Ovary (tissue), 9 donors: ENCODE measurements around the gene ARHGEF5. TPM values are rescaled to one million over a fixed set of nuclear protein-coding genes. Genes with fewer than 3 reads are reported as not detected.

ENCODE experiments used
- DNase-seq, 5 donors: peaks; one replicate each; pipeline ENCODE4 v3.0.0-alpha.2; 2019 to 2020
- H3K27ac ChIP-seq, 2 donors: fragments of 200-600 bp; one replicate each; pipeline versions ENCODE4 v1.5.1 to v1.8.0; 2019 to 2022
- H3K27me3 ChIP-seq: fragments of 200-600 bp; one replicate; pipeline ENCODE4 v1.8.0; 2022
- H3K36me3 ChIP-seq: fragments of 200-600 bp; sonication (generic); one replicate; pipeline ENCODE4 v1.5.1; 2019
- H3K4me1 ChIP-seq: one replicate; pipeline ENCODE4 v1.8.1; 2013; ENCODE audit warnings: mild to moderate bottlenecking, moderate library complexity; ENCODE audit not compliant: insufficient read depth
- H3K4me3 ChIP-seq: fragments of 200-600 bp; sonication (generic); one replicate; pipeline ENCODE4 v1.5.1; 2017
- H3K9me3 ChIP-seq, 2 donors: fragments of 200-600 bp in 1 of 2; sonication (generic) in 1 of 2; one replicate each; pipeline versions ENCODE4 v1.5.1 to v1.8.1; 2013 to 2019; ENCODE audit warnings: mild to moderate bottlenecking in 1 of 2, moderate library complexity in 1 of 2
- CTCF ChIP-seq, 3 donors: fragments of 450-650 bp in 2 of 3; fragments of 200-600 bp in 1 of 3; IDR thresholded peaks; one replicate each; pipeline versions ENCODE4 v1.5.1 to v1.8.0; 2016 to 2022; ENCODE audit warnings: antibody characterized with exemption in 3 of 3, mild to moderate bottlenecking in 1 of 3
- EP300 ChIP-seq: sonication (generic); formaldehyde crosslinking; IDR thresholded peaks from one replicate; pipeline ENCODE4 v1.6.1; 2017; ENCODE audit warnings: antibody characterized with exemption
- POLR2A ChIP-seq: fragments of 450-650 bp; IDR thresholded peaks from one replicate; pipeline ENCODE4 v1.6.1; 2017; ENCODE audit warnings: antibody characterized with exemption, mild to moderate bottlenecking, moderate library complexity
- WGBS, 3 donors: extraction: QIAGEN DNeasy Blood & Tissue Kit in 1 of 3; methylation state at CpG; one replicate each; pipeline versions ENCODE4 v1.1.5 to v1.1.7; 2013 to 2017; 5-methylcytosine and 5-hydroxymethylcytosine counted together
- intact Hi-C, 4 donors: fragments of 100-400 bp; cut with DNase I; formaldehyde crosslinking; loops; one replicate each; pipeline versions ENCODE4 v1.11.0 to v1.15.1; 2022 to 2023
- polyA plus RNA-seq, 2 donors: library from polyadenylated mRNA; stranded (reverse); fragments of 200-250 nt in 1 of 2; fragments of 350-450 nt in 1 of 2; fragmentation: Illumina TruSeq in 1 of 2; extraction: RNeasy Lipid Tissue Mini Kit (QIAGEN cat#74804) in 1 of 2; gene quantifications; one replicate each; pipeline ENCODE4 v1.2.3, GENCODE V29; 2013 to 2014
- total RNA-seq, 7 donors: library from RNA; depleted of rRNA in 2 of 7; stranded (reverse); fragments of >200 nt in 2 of 7; fragmentation: NEBNext Ultra II Directional in 3 of 7; extraction: Animal tissue kit (Norgen Biotek cat#: 25700) in 3 of 7; gene quantifications; one replicate each; pipeline versions ENCODE4 v1.1.0 to v1.2.4, GENCODE V29; 2016 to 2023
- donor health status: DM: no; HTN: no; CAD: no; lungs with moderate emphysema.
- donor health status: DM: no; HTN: no; CAD: no.
- donor health status: Bipolar disorder and iron deficiency.
- donor health status: DM: yes; HTN: yes; CAD: no.
- donor health status: DM: no; HTN: no; CAD: no.
- donor health status: DM: yes; HTN: yes; CAD: no.

The ARHGEF5 gene
- total and polyA plus RNA-seq, 9 donors = 4.0 to 36.5 (median 10.4) TPM

GRCh38 chr7:144378651-144379050 lies 23.4 kb downstream of the ARHGEF5 start:
- TF ChIP-seq CTCF (IDR thresholded peaks at IDR 0.05) = no peak
- TF ChIP-seq POLR2A = no peak
- TF ChIP-seq EP300 = no peak
- no peak overlapping the region for H3K4me3 ChIP-seq
- no peak for DNase-seq
- H3K9me3 ChIP-seq = no peaks in the 10 kb centered on the region
- H3K27ac ChIP-seq = no peak overlapping the region
- H3K27me3 ChIP-seq = no peaks in the 10 kb centered on the region
- H3K4me1 ChIP-seq = no peaks in the 10 kb centered on the region
- no peaks in the 10 kb centered on the region for H3K36me3 ChIP-seq
- 91 to 93% (median 93%) methylated on average over 9 of the region's 9 CpGs for WGBS, 3 donors
- intact Hi-C loops = no loop called here

GRCh38 chr7:144379776-144380384 lies 24.7 kb downstream of the ARHGEF5 start:
- Histone ChIP-seq H3K36me3 (no peaks in the 10 kb centered on the region), H3K4me3 (no peak overlapping the region), H3K27me3 (no peaks in the 10 kb centered on the region), H3K9me3 (no peaks in the 10 kb centered on the region), H3K4me1 (no peaks in the 10 kb centered on the region), H3K27ac (no peak overlapping the region)
- WGBS, 3 donors = 93 to 94% (median 93%) methylated on average over 11 of the region's 11 CpGs
- DNase-seq = no peak
- TF ChIP-seq POLR2A (no peak), CTCF (IDR thresholded peaks at IDR 0.05) (no peak), EP300 (no peak)
- intact Hi-C loops = no loop called here

GRCh38 chr7:144384071-144384470 lies 28.9 kb downstream of the ARHGEF5 start:
- 51 to 65% (median 59%) methylated on average over 4 of the region's 4 CpGs for WGBS, 3 donors
- DNase-seq = no peak
- intact Hi-C loops = no loop called here
- Histone ChIP-seq H3K27ac (no peak overlapping the region), H3K4me3 (no peak overlapping the region), H3K27me3 (no peaks in the 10 kb centered on the region), H3K4me1 (no peaks in the 10 kb centered on the region), H3K36me3 (no peaks in the 10 kb centered on the region), H3K9me3 (no peaks in the 10 kb centered on the region)
- TF ChIP-seq EP300 = no peak
- no peak for TF ChIP-seq POLR2A
- no peak for TF ChIP-seq CTCF (IDR thresholded peaks at IDR 0.05)

GRCh38 chr7:144384555-144385245 lies 29.5 kb downstream of the ARHGEF5 start:
- no peaks in the 10 kb centered on the region for H3K4me1 ChIP-seq
- H3K9me3 ChIP-seq = no peaks in the 10 kb centered on the region
- no peak for DNase-seq
- H3K4me3 ChIP-seq = no peak overlapping the region
- H3K36me3 ChIP-seq = no peaks in the 10 kb centered on the region
- intact Hi-C loops = no loop called here
- no peaks in the 10 kb centered on the region for H3K27me3 ChIP-seq
- 62 to 74% (median 63%) methylated on average over 12 of the region's 12 CpGs for WGBS, 3 donors
- no peak overlapping the region for H3K27ac ChIP-seq
- TF ChIP-seq CTCF (IDR thresholded peaks at IDR 0.05) = no peak
- no peak for TF ChIP-seq POLR2A
- no peak for TF ChIP-seq EP300
